Right renal pelvis (tissue), 4 donors: Measurements from ENCODE around the gene GPR18. TPM values are rescaled to one million over a fixed set of nuclear protein-coding genes. Genes with fewer than 3 reads are reported as not detected.
"Not testable (repeated sequence)": the region's sequence is repeated elsewhere in the genome, so short reads cannot be mapped to it uniquely, and the experiment has no call there.

Source experiments
- DNase-seq, 4 donors: peaks; one replicate each; pipeline ENCODE4 v3.0.0-alpha.2; 2013; ENCODE audit warnings: low read depth in 4 of 4, low spot score in 3 of 4, missing footprints in 1 of 4
- polyA plus RNA-seq, 4 donors: library from polyadenylated mRNA; unstranded; fragments of 120-200 nt; gene quantifications; one replicate each; pipeline ENCODE4 v1.2.1, GENCODE V29; 2013; ENCODE audit not compliant: insufficient read length in 4 of 4

Gene GPR18
- polyA plus RNA-seq, 4 donors, result 0.16 to 0.33 (median 0.31) TPM; not detected in 1

DNA sequence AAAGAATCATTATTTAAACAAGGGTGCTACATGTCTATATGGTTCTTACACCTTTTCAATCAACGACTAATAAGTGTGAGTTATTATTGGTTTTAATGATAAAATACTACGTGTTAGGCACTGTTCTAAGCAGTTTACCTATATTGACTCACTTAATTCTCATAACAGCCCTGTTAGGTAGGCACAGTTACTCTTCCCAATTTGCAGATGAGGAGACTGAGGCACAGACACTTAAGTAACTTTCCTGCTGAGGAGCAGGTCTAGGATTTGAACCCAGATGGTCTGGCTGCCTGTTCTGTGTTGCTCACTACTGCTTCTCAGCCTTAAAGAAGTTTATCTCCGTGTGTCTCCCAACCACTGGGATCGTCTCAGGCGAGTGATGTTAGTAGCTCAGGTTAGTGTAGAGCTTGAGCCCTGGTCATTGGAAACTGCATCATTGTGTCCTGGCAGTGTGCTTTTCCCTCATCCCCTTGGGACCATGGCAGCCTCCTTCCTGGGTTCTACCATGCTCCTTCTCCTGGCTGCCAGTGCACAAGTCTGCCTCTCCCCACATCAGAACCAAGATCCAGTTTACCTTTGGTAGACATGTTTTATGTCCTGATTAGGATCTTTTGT, 46.7 kb downstream of the GPR18 start:
- no peak for DNase-seq

DNA sequence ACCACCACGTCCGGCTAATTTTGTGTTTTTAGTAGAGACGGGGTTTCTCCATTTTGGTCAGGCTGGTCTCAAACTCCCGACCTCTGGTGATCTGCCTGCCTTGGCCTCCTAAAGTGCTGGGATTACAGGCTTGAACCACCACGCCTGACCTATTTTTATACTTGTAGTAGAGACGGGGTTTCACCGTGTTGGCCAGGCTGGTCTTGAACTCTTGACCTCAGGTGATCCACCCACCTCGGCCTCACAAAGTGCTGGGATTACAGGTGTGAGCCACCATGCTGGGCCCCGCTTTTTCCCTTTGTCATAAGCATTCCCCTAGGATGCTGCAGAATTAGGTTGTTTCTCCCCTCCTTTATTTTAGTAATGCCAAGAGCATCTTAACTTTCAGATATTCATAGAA, 47.6 kb downstream of the GPR18 start:
- not testable (repeated sequence) for DNase-seq

DNA sequence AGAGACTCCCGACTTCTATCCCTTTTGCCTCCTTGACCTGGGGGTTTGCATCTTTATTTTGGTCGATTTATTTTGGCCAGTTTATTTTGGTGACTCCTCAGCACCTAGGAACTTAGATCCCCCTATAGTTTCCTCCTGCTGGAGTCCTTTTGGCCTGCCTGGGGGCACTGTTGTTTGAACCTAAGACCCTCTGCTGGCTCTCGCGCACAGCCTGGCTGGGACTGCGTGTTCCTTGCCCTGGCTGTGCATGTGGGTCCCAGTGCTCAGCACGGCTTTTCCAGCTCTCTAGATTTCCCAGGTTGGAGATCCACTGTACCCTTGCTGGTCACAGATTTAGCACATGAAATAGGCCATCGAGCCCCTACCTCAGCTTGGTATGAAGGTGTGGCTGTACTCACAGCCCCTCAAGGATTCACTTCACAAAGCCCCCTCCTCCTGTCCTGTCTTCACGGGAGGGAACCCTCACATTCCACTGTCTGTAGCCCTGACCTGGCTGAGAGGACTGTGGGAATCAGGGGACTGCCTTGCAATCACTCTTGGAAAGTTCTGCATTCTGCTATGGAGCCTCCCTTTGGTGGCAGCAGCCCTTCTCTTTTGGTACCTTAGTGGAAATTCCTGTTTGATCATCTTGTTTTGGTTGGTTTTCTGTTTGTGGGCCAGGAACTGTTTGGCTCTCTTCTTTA, 49.2 kb downstream of the GPR18 start:
- no peak for DNase-seq

DNA sequence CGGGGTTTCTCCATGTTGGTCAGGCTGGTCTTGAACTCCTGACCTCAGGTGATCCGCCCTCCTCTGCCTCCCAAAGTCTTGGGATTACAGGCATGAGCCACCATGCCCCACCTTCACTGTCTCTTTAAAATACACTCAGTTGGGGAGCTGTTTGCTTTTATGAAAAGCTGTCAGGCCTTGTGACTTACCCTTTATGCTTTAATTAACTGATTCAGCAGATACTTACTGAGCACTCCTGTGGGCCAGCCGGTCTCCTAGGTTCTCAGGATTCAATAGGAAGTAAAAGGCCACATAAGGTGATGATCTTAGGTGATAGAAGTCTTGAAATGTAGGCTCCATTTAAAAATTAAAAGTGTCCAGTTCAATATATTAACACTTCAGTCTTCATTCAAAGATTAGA, 50.0 kb downstream of the GPR18 start:
- DNase-seq, result no peak

DNA sequence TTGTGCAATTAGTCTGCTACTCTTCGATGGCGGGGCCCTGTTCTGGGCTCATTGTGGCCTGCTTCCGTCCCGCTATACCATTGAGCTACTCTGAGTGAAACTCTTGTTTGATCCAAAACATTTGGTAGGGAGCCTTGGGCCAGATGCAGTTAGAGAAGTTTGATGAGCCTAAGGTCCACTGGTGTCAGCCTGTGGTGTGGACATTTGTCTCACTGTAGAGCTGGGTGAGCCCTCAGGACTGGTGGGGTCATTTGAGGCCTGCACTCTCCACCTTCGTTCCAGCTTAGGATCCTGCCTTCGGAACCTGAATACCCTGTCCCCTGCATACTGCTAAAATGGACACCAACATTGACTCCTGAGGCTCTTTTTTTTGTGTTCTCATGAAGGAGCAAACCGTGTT, 50.7 kb downstream of the GPR18 start:
- DNase-seq, result no peak

DNA sequence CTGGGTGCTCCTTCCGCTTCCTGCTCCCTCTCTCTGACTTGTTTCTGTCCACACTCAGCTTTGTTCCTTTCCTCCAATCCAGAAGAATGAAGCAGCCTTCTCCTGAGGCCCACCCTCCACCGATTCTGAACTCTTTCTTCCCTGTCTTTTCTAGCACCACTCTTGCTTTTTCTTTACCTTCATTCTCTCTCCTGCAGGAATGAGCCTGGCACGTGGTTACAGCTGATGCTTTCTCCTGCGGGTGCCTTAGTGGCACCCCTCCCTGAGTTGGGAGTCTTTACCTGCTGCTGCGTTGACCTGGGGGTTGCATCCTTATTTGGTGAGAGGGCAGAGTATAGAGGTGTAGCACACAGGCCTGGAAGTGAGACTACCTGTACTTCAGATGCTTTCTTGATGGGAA, 51.3 kb downstream of the GPR18 start:
- no peak for DNase-seq

DNA sequence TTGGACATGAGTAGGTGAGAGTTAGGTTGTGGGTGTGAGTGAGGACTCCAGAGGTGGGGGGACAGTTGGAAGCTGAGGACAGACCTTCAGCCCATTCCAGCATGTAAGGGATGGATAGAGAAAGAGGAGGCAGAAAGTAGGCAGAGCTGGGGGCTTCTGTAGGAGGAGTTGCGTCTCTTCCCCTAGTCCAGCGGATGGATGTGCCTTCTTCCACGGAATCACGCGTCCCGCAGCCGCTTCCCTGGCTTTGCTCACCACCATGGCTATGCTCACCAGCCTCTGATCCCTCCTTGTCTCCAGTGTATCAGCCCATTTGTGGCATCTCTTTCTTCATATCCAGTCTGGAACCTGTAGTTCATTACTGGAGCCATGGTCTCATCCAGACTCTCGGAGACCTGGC, 52.0 kb downstream of the GPR18 start:
- DNase-seq, result no peak

DNA sequence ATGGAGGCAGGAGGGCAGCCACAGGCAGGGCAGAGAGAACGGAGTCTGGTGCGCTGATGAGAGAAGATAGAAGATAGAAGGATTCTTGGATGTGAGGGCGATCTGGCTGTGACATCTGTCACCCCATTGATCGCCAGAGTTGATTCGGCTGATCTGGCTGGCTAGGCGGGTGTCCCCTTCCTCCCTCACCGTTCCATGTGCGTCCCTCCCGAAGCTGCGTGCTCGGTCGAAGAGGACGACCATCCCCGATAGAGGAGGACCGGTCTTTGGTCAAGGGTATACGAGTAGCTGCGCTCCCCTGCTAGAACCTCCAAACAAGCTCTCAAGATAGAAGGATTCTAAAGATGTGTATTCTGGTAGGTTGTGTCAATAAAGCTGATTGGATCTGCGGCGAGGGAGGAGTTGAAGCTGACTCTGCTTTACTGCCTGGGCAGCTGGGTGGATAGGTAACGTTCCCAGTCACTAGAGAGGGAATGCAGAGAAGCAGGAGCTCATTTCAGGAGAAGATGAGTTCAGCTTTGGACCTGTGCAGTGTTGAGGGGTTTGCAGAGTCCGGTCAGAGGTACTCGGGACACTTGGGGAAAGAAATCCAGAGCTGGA, 52.5 kb downstream of the GPR18 start:
- DNase-seq, result no peak

Other genes with a start within 250 kb of the GPR18 start
- gene UBAC2, start 57.5 kb downstream of the GPR18 start, polyA plus RNA-seq, result 100 to 1,000 TPM in 3 of 4 donors, 10 to 100 TPM in 1; 92.5 to 113 (median 110) TPM
- gene GPR183, start 49.0 kb upstream of the GPR18 start, polyA plus RNA-seq, result 1 to 10 TPM; 2.2 to 4.4 (median 2.9) TPM
- 100 to 1,000 TPM; 205 to 250 (median 240) TPM for gene TM9SF2, start 243.1 kb upstream of the GPR18 start, polyA plus RNA-seq